ENCODE data around the gene CSGALNACT2.

The CSGALNACT2 gene

GRCh38 chr10:43124574-43125273 lies 13.5 kb upstream of the CSGALNACT2 start:
- peak; percentile 12 for DNase-seq

GRCh38 chr10:43125274-43125845 lies 12.9 kb upstream of the CSGALNACT2 start:
- peak; percentile 16 for DNase-seq

DNA sequence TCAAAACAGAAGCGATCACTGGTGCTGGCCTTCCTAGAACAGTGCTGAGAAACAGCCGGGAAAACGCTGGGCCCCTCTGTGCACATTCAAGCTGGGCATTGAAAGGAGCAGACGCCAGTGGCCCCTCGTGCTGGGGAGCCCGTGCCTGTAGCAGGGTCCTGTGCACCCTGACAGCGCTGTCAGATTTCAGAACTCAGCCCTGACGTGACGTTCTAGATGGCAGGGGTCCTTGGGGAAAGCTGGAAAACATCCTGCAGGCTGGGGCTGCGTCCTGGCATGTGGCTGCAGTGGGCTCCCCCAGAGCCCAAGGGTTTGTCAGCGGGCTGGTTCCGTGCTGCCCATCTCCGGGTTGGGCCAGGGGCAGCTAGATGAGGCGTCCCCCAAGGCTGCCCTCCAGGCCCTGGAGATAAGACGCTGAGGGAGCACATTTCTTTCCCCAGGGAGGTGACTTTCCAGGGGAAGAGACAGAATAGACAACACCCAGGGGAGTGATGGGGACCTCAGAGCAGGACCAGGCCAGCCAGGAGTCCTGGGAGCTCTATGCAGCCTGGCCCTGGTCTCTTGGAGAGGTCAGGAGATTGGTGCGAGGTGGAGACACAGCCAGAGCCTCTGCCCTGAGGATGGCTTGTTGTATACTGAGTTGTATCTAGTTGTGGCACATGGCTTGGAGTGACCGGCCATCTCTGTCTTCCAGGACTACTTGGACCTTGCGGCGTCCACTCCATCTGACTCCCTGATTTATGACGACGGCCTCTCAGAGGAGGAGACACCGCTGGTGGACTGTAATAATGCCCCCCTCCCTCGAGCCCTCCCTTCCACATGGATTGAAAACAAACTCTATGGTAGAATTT lies 12.1 kb upstream of the CSGALNACT2 start:
- DNase-seq, result peak; percentile 11

DNA sequence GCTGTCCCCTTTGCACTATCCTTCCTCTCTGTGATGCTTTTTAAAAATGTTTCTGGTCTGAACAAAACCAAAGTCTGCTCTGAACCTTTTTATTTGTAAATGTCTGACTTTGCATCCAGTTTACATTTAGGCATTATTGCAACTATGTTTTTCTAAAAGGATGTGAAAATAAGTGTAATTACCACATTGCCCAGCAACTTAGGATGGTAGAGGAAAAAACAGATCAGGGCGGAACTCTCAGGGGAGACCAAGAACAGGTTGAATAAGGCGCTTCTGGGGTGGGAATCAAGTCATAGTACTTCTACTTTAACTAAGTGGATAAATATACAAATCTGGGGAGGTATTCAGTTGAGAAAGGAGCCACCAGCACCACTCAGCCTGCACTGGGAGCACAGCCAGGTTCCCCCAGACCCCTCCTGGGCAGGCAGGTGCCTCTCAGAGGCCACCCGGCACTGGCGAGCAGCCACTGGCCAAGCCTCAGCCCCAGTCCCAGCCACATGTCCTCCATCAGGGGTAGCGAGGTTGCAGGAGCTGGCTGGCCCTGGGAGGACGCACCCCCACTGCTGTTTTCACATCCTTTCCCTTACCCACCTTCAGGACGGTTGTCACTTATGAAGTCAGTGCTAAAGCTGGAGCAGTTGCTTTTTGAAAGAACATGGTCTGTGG lies 11.4 kb upstream of the CSGALNACT2 start:
- peak; percentile 36 for DNase-seq

DNA sequence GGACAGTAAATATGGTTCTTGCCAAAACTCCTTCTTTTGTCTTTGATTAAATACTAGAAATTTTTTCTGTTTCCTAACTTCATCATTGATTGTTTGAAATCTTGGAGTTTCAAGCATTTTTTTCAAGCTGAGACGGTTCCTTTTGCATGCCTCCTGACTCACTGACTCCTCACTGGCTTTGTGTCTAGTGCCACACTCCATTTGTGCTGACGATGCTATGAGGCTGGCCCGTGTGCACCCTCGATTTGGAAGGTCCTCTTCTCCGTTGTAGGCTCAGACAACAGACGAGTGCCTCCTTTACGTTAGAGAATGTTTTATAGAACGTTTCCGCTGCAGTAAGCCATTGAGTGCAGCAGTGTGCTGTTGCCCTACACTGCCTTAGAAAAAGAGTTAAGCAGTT lies 10.8 kb upstream of the CSGALNACT2 start:
- no peak for DNase-seq

GRCh38 chr10:43128331-43128730 lies 9.9 kb upstream of the CSGALNACT2 start:
- DNase-seq, result peak; percentile 34

DNA sequence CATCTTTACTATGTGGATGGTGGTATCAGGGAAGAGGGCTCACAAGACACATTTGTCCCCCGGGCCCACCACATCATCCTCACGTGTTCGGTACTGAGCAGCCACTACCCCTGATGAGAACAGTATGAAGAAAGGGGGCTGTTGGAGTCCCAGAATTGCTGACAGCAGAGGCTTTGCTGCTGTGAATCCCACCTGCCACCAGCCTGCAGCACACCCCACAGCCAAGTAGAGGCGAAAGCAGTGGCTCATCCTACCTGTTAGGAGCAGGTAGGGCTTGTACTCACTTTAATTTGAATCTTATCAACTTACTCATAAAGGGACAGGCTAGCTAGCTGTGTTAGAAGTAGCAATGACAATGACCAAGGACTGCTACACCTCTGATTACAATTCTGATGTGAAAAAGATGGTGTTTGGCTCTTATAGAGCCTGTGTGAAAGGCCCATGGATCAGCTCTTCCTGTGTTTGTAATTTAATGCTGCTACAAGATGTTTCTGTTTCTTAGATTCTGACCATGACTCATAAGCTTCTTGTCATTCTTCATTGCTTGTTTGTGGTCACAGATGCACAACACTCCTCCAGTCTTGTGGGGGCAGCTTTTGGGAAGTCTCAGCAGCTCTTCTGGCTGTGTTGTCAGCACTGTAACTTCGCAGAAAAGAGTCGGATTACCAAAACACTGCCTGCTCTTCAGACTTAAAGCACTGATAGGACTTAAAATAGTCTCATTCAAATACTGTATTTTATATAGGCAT lies 9.1 kb upstream of the CSGALNACT2 start:
- DNase-seq, result peak; percentile 46

GRCh38 chr10:43130770-43131171 lies 7.5 kb upstream of the CSGALNACT2 start:
- peak; percentile 20 for DNase-seq

DNA sequence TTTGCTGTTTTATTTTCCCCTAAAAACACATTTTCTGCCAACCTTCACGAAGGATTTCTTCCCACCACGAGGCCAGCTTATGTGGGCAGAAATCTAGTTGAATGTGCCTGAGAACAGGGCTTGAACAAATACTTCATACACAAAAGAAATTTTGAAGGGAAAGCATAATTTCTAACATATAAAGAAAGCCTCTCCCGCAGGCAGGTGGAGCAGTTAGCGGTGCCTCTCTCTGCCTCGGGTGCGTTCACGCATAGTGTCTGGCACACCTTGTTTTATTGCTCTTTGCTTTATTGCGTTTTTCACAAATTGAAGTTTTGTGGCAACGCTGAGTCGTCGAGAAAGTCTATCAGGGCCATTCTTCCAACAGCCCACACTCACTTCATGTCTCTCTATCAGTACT lies 7.0 kb upstream of the CSGALNACT2 start:
- DNase-seq, result no peak

DNA sequence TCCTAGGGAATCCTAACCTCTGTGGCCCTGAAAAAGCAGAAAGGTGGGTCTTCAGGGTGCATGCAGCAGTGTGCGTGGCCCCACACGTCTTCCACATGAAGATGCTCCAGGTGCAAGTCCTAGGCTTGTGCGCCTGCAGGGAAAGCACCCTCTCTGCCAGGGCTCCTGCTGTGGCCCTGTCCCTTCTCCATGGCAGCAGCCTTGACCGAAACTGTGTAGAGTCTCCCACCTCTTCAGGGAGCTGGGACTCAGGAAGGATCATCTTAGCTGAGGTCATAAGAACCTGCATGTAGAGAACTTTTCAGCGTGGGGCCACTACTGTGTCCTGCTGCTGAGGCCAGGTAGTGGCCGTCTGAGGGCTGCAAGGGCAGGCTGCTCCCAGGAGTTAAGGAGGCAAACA lies 6.3 kb upstream of the CSGALNACT2 start:
- DNase-seq, result peak; percentile 32

DNA sequence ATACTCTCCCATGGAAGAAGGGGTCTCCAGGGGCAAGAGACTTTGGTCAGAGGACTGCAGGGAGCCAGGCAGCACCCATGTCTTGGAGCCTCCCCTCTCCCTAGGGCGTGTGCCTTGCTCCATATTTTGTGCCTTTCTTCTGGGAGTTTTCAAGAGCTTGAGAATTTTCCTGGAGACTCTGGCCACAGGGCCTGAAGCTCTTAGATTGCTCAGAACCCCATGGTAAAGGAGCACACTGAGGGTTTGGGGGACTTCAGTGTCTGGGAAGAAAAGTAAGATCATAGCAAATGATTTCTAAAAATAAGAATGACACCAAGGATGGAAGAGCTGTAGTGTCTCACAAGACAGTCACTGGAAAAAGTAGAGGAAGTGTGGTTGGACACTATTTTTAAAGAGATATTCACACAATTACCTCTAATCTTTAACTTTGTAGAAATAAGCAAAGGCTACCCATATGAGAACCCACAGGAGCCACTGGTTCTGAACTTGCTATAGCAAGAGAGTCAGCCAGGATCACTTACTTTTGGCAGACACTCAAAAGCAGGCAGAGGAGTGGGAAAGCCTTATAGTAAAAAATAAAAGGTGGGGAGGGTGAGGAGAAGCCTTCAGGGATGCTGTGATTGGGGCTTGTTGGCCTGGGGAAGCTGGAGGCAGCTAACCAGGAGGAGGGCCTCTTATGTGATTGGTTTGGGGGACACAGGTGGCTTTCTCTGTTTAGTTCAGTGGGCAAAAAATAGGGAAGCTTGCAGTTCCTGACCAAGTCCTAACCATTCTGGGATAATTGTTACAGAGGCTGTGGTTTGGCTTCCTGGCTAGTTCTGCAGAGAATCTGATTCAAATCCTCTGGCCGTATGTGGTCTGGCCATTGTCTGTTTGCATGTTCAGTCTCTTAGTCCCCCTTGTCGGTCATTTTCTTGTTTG lies 5.1 kb upstream of the CSGALNACT2 start:
- DNase-seq, result peak; percentile 23

DNA sequence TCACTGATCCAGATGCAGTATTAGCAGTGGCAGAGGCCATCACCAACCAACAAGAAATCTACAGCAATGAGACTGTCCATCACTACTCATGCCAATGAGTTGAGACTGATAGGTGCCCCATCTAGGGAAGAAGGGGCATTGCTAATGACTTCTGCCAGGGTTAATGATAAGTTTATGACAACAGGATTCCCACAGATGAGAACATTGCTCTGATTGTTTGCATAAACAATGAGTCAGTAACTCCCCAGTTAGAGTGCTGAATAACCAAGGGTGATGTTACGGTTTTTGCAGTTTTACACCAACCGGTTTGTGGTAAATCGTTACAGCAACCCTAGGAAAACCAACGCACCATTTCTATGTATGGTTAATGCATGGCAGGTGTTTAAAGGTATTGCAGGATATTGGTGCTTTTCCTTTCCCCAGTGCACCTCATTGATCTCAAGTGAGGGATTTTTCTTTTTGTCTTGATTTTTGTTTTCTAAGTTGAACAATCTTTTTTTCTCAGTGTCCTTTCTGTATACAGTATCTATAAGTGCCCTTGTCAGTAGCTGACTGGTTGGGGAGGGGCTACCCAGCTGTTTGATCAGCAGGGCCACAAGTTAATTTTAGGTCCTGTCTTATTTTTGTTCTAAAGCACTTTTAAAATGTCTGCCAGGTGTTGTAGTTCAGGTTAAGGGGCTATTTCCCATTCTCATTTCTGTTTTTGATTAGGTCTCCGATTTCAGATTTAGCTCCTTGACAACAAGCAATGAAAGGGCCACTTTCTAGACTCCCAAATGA lies 3.9 kb upstream of the CSGALNACT2 start:
- no peak for DNase-seq

DNA sequence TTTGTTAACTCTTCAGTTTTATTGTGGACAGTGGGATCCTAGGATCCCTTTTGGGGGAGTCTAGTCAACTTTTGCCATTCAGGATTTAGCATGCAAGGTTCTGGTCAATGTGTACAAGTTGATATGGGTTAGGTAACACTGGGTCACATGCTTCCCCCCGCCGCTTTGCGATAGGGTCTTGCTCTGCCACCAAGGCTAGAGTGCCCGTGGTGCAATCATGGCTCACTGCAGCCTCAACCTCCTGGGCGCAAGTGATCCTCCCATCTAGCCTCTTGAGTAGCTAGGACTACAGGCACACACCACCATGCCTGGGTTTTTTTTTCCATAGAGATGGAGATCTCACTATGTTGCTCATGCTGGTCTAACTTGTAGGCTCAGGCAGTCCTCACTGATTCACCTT lies 3.2 kb upstream of the CSGALNACT2 start:
- DNase-seq, result peak; percentile 38

DNA sequence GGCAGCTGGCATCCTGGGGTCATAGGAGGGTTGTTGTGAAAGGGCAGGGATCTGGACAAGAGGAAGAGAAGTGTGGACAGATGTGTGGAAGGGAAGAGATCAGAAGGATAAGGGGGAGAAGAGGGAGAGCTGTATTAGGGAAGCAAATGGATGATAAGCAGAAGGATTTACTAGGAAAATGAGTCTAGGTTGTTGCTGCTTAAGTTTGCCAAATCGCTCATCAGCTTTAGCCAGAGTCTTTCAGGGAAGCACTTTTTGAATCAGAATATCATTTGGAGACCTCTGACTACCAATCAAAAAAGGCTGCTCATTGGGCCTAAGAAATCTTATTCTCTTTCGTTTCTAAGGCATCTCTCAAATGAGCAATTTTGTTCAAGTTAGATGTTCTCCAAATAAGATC lies 2.6 kb upstream of the CSGALNACT2 start:
- no peak for DNase-seq

- DNase-seq, result no peak
Measured at GRCh38 chr10:43136432-43136831, 1.8 kb upstream of the CSGALNACT2 start.

GRCh38 chr10:43136995-43137716 lies 1.1 kb upstream of the CSGALNACT2 start:
- DNase-seq, result no peak

- peak; percentile 90 for DNase-seq
Measured at GRCh38 chr10:43137717-43138020, 576 bp upstream of the CSGALNACT2 start.

- DNase-seq, result no peak
Measured at GRCh38 chr10:43138757-43139241, 554 bp downstream of the CSGALNACT2 start.

GRCh38 chr10:43141421-43141820 lies 3.2 kb downstream of the CSGALNACT2 start:
- no peak for DNase-seq

DNA sequence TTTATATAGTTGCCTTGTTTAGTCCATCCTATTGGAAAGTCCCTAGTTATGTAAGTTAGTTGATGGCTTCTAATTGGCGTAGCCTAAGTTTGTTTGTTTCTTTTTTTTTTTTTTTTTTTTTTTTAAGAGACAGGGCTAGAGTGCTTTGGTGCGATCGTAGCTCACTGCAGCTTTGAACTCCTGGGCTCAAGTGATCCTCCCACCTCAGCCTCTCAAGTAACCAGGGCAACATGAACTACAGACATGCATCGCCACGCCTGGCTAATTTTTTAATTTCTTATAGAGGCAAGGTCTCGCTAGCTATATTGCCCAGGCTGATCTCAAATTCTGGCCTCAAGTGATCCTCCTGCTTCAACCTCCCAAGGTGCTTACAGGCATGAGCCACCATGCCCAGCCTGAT lies 7.1 kb downstream of the CSGALNACT2 start:
- no peak for DNase-seq
